GM19023 (cell line): ENCODE measurements around the gene LSM3.
A peak's percentile ranks its signal among the peaks of the same experiment; 100 is the strongest.

Experiments
- ATAC-seq: cut with Tn5 transposase; IDR thresholded peaks from one replicate; pipeline ENCODE4 v1.9.1; 2021; ENCODE audit warnings: mild to moderate bottlenecking, moderate library complexity; ENCODE audit not compliant: unreplicated experiment

LSM3 gene

DNA sequence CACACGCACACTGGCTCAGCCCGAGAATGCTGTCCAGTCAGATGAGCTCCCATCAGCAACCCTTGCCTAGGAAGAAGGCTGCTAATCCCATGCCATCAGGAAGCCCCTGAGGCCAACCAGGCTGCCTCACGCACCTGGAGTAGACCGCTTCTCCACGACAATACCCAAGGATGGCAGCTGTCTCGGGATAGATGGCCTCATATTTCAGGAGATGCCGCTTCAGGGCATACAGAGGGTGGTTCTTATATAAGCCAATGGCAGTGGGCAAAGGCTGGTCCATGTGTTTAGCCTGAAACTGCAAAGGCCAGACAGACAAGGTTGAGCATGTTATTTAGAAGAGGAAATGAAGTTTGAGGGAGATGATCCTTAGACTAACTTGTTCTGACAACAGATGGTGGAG is 22.4 kb upstream of the LSM3 start:
- ATAC-seq: no peak

DNA sequence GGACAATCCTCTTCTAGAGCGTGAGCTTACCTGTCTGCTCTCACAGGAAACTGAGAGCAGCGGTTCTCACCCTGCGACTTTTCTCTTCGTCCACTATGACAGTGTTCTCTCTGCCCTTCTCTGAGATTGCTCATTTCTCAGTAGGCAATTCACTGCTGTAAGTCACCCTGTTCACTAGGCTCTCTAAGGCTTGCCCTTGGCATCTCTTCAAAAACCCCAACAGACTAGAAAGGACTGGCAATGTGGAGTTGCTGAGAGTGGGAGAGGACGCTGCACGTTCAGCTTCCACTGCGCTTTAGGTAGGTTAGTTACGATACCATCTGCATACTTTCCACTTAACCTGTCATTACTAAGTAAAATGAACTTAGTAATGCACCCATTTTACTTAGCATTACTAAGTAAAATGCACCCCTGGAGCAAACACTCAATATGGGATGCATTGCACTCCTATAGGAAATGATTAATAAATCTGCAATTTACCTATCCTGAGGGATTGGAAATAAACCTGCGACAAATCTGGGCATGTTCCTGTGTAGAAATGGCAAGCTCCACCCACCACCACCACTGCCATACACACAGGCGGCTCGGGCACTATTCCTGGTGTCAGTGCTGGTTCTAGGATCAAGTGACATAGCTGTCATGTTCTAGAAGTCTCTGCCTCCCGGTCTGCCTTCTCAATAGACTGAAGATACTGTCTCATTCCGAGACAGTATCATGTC is 21.6 kb upstream of the LSM3 start:
- ATAC-seq: no peak

DNA sequence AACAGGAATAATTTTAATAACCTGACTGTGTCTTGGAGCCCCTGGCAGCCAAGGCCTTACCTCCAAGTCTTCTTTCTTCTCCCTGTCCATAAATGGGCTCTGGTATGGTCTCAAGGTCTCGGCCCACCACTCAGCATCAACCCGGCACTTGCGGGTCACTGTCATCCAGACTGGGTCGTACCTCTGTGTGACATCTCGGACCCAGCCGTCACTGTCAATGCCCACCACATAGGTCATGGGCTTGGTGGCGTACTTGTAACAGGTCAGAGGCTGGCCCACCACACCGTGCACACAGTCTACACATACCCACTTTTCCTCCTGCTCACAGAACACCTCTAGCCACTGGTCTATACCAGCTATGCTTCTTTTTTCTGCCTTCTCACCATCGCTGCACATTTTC is 20.7 kb upstream of the LSM3 start:
- ATAC-seq: no peak

DNA sequence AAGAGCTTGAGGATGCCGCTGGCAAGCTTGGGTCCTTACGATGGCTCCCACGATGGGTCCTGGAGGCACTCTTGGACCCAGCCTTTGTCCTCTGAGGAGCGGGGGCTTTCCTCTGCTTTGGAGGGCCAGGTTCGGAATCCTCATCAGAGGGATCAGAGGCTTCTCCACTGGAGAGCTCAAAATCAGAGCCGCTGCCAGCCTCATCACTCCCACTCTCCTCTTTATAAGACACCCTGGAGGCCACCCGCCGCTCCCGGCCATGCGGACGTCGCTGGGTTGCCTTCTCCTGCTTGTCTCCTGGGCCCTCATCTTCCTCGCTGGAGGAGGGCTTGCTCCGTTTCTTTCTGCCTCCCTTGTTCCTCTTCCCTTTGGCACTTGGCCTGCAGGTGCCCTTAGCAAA is 20.2 kb upstream of the LSM3 start:
- no peak for ATAC-seq

DNA sequence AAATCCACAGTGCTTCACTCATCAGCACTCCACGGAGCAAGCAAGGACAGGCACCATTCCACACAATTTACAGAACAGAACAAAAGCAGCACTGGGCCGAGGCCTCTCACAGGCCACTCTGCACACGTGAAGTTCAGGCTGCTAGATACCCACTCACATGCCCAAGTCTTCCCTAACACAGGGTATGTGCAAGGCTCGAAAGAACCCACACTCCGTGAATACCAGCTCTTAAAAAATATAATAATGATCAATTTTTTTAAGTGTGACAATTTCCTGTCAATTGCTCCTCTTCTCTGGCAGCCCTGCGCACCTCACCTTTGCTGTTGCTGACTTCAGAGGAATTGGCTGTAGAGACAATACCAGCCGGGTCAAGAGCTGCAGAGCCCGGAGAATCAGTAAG is 19.2 kb upstream of the LSM3 start:
- ATAC-seq: no peak

DNA sequence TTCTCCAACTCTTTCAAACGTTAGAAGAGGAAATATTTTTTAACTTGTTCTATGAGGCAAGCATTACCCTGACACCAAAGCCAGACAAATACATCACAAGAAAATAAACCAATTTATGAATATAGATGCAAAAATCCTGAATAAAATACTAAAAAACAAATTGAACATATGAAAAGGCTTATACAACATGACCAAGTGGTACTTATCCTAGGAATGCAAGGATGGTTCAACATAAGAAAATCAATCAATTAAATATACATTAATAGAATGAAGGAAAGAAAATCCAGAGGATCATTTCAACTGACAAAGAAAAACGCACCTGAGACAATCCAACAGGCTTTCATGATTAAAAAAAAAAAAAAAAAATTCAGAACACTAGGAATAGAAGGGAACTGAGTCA is 17.3 kb upstream of the LSM3 start:
- no peak for ATAC-seq

DNA sequence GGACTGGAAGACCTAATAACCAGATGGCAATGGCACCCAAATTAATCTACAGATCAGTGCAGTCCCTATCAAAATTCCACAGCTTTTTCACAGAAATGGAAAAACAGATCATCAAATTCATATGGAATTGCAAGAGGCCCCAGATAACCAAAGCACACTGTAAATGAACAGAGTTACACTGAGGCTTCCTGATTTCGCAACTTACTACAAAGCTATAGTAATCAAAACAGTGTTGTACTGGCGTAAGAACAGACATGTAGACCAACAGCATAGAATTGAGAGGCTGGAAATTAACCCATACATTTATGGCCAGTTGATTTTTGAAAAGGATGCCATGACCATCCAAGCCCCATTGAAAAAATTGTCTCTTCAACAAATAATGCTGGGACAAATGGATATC is 16.4 kb upstream of the LSM3 start:
- no peak for ATAC-seq

DNA sequence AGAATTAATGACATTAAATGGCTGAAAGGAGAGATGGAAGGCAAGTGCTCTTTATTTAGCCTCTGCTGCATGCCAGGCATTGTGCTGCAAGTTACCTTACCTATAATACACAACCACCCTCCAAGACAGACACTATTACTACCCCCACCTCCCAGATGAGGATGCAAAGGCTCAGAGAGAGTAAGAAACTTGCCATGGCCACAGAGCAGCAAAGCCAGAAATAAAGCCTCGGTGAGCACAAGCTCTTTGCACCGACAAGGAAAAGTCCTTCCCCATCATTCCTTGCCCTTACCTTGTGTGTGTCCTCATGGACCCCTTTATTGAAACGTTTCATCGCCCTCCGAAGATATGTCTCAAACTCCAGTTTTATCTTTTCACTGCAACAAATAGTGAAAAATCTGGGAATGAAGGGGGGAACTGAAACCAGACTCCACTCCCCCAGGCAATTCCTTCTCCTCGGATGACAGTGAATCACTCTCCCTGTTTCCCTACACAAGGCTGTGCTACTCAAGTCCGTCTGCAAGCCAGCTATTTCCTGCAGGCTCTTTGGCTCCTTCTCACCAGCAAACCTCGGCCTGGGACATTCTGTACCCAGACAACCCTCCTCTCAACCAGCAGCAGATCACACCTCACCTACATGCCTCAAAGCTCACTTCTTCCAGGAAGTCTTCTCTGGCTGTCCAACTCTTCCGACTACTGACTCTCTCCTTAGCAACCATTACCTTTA is 11.6 kb upstream of the LSM3 start:
- no peak for ATAC-seq

DNA sequence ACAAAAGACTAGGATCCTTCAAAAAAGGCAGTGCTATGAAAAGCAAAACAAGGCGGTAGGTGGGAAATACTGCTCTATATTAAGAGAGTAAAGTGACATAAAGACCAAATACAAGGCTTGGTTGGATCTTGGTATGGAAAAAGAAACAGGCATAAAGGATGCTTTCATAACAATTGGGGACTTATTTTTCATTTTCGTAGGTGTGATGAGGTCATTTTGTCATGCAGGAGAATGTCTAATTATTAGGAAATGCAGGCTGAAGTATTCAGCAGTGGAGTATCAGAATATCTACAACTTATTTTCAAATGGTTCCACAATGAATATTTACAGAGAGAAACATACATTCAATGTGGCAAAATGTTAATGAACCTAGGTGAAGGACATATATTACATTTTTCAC is 9.2 kb upstream of the LSM3 start:
- ATAC-seq: no peak

DNA sequence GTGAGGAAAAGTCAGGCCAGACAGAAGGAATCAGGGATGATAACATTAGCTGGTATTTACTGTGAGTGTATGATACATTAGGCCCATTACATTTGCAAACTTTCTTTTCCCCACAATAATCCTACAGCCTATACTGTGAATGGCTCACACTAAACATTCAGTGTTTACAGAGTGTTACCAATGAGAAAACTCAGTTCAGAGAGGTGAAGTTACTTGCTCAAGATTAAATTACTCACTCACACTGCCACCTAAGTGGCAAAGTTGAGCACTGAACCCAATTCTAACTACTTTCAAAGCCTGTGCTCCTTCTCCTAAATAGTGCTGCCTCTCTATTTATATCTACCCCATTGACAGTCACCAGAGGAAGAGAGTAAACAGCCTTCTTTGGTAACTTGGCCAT is 8.7 kb upstream of the LSM3 start:
- no peak for ATAC-seq

DNA sequence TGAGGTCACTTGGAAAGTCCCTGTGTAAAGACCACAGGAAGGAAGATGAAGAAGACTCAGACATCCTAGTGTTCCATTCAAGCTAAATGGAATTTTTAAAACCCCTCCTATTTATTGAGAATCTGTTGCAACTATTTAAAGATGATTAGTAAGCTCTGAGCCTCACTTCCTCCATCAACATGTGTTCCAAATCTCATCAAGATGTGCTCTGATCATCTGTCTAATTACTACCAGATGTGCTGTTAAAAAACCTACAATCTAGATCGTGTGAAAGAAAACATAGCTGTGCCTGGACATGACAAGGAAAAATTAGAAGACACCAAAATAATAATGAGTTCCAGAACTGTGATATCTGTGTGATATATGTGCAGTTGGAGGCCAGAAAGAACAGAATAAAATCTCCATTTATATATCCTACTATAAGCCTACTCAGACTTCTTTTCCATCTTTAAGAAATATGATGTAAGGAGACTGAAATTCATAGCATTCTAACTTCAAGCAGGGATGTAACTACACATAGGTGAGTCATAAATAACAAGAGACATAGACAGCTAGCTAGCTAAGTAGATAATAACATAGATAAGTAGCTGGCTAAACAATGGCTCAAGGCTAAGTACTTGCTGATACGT is 8.0 kb upstream of the LSM3 start:
- ATAC-seq: no peak

DNA sequence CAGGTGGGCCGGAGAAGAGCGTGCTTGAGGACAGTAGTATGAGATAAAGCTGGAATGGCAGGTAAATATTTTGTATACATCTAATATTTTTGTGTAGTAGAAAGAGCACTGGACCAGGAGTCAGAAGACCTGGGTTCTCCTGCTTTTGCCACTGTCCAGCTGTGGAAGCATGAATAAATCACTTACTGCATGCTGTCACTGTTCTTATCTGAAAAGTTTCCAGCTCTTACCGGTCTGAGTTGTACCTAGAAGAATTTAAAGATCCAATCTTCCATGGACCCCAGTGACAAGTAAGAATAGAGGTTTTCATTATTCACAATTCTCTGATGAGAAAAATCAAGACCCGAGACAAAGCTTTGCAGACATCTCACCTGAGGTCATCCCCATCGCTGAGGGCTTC is 6.1 kb upstream of the LSM3 start:
- ATAC-seq: no peak

DNA sequence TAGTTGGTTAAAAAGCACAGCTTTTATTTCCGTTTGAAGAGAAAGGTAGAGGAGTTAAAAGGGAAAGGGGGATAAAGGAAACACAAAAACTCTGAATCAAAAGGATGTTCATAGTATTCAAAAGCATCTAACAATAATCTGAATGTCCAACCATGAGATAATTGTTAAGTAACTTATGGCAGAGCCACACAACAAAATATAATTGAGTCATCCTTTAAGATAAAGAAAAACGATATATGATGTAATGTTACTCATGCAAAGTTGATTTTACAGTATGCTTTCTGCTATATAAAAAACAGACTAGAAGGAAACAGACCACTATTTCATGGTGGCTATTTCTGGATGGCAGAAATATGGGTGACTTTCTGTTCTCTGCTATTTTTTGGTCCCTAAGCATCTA is 4.1 kb upstream of the LSM3 start:
- ATAC-seq: no peak

DNA sequence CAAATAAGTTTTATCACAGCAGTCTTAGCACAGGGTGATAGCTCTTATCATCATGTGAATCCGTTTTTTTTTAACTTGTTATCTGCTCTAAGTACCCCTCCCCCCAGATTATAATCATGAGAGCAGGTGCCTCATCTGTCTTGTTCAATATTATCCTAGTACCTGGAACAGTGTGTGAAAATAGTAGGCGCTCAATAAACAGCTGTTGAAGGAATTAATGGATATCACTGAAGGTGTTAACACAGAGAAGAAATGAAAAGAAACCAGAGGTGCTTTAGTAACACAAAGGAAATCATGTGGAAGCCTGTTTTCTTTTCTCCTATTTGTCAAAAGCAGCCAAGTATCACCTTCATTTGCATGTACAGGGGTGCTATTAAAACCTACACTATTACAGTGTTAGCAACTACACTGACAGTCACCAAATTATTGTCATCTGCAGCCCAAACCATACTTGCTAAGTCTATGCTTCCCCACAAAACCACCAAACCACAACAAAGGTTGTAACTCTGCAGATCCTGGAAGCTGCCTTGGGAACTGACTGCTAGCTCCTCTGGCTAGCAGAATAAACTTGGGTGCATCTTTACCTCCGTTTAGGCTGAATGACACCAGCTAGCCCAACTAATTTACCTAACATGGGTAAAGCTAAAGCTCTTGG is 3.1 kb upstream of the LSM3 start:
- no peak for ATAC-seq

DNA sequence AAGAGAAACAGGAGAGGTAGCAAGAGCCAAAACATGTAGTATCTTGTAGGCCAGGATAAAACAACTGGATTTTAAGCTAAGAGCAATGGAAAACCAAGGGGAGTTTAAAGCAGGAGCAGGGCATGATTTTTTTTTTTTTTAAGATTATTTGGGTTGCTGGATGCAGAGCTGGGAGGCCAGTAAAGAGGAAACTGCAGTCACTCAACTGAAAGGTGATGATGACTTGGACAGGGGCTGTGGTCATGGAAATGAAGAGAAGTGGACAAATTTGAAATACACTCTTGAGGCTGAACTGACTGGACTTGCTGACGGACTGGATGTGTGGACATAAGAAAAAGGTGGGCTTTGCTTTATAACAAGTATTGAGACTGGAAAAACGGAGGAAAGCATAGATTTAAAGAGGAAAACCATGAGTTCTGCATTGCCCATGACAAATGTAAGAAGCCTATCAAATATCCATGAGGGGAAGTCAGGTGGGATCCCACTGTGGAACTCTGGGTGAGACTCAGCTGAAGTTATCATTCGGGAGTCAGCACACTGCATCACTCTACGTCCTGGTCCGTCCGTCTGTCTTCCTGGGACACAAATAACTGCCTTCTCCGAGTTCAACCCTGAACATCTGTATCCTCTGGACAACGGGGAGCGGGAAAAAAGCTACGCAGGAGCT is 904 bp upstream of the LSM3 start:
- ATAC-seq: peak; percentile 14

DNA sequence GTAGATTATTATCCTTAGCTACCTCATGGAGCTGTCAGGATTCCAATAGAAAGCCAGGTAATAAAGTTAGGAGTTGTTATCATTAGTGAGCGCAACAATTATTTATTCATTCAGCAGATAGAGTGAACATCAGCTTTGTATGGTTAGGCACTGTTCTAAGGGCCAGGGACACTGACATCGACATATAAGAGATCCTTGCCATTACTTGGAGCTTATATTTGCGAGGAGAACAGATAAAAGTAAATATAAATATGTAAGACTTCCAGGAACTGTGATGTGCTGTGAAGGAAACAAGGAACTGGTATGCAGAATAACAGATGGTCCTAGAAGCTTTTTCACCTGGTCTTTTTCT is 473 bp downstream of the LSM3 start:
- no peak for ATAC-seq

DNA sequence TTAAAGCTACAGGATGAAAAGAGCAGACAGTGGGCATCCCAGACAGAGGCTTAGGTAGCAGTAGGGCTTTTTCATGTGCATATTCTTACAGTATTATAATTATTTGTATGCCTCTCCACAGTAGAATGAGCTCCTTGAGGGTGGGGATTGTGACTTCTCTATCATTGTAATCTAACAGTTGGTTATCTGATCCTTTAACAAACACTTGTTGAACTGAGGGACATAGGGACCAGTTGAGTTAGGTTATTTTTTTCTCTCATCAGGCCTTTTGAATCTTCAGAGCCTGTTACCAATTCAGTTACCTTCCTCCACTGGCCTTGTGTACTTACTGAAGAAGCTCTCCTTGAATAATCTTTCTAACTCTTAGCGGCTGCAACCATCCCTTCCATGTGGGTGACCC is 1.2 kb downstream of the LSM3 start:
- no peak for ATAC-seq

DNA sequence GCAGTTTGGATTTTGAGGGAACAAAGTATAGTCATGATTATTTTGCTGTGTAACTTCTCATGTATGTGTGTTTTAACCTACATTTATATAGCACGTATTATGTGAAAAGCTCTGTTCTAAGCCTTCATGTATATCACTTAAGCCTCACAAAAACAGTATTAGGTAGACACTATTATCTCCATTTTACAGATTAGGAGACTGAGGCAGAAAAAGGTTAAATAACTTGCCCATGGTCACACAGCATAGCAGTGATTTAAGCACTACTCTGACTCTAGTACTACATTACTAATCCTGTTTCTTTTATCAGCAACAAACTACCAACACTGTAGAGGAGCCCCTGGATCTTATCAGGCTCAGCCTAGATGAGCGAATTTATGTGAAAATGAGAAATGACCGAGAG is 2.6 kb downstream of the LSM3 start:
- ATAC-seq: no peak

DNA sequence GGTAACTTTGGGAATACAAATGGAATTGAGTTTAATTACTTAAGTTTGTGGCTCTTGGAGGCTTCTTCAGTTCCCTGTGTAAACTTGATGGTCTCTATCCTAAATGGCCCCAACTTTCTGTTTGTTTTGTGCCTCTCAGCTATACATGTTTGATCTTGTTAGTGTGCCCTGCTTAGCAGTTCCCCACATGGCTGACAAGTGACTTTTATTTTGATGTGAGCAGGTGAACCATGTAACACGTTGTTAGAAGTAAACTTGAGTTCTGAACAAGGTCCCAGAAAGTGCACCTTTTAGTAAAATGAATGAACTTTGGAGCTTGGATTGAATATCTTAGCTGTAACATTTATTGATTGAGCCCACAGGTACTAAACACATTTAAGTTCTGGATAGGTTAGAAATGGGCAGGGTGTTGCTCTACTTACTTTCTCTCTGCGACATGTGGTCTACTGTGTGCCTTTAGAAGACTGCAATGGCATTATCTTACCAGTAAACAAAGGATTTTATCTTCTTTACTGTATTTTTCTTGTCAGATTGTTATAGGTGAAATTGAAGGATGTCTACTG is 4.5 kb downstream of the LSM3 start:
- ATAC-seq: no peak

DNA sequence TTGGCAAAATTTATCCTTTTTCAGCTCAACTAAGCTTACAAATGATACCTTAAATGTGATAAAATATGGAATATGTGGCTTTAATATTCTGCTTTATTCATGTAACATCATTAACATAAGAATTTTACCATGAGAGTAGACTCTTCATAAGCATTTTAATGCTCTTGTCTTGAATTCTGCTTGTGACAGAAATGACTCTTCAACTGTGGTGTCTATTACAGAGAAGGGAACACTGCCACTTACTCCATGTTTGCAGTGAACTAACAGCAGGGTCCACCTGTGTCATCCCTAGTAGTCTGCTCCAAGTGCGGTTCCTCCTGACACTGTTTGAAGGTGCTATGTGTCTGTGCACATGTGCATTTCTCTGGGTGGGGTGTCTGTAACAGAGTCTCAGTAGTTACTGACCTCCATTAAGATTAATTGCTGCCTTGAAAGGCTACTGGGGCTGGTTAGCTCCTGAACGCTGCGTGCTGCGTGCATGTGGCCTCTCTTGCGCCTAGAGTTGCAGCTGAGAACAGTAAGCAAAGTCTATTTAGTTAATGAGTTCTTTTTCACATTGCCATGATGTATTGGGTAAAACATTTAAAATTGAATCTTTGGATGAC is 8.3 kb downstream of the LSM3 start:
- no peak for ATAC-seq
